Activated CD4-positive, alpha-beta T cell treated with anti-CD3 and anti-CD28 coated beads, Interleukin-2, amount 50 U/mL, for 16 hours (primary cell): ENCODE measurements around the gene MRPL50.
"Not testable (repeated sequence)": the region's sequence is repeated elsewhere in the genome, so short reads cannot be mapped to it uniquely, and the experiment has no call there.

Experiments used
- DNase-seq: peaks from one replicate; pipeline ENCODE4 v3.0.0-alpha.2; 2020

MRPL50 gene

DNA sequence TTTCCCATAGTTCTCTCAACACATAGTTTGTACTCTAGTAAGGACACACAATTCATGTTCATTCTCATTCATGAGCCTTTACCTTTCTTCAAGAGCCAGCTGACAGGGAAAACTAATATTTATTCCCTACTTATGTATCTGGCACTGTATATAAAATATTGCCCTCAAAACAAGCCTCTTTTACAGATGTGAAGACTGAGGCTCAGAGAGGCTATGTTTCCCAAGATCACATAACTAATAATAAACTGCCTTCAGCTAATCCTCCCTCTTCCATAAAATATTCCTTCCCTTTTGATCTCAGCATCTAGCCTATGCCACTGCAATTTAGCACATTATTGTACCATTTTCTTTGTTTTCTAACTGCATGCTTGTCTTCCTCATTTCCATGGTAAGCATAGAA is 19.0 kb upstream of the MRPL50 start:
- no peak for DNase-seq

DNA sequence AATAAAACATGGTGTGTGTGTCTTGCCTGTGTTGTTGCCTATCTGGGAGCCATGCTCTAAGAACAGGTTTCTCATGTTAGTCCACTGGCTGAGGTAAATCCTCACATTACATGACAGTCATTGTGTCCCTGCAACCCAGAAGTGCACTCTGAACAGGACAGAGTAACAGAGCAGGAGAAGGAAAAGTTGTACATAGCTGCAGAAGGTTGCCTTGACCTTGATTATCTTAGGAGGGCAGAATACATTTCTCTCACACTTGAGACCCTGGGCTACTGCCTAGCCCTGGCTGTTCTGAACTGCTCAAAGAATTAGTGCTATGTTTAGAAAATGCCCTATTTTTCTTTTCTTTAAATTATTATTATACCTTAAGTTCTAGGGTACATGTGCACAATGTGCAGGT is 17.2 kb upstream of the MRPL50 start:
- DNase-seq, result no peak

DNA sequence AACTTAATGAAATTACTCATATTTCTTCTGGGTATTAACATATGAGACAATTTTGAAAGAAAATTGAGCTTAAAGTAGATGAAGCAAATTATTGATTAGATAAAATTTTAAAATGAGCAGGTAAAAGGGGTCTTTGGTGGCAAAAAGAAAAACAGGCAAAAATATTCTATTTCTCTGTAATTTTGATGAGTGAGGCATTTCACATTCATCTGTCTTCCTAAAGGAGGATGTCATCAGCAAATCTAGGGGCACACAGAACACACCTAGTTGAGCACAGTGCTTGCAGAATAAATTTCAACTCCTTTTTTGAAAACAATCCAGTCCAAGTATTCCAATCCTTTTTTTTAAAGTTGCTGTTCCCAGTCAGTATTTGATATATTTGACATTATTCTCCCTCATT is 16.4 kb upstream of the MRPL50 start:
- no peak for DNase-seq

DNA sequence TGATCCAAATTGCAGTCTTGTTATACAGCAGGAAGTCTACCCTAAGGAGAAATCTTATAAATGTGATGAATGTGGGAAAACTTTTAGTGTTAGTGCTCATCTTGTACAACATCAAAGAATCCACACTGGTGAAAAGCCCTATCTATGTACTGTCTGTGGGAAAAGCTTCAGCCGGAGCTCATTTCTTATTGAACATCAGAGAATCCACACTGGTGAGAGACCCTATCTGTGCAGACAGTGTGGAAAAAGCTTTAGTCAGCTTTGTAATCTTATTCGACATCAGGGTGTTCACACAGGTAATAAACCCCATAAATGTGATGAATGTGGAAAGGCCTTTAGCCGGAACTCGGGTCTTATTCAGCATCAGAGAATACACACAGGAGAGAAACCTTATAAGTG is 10.7 kb upstream of the MRPL50 start:
- no peak for DNase-seq

DNA sequence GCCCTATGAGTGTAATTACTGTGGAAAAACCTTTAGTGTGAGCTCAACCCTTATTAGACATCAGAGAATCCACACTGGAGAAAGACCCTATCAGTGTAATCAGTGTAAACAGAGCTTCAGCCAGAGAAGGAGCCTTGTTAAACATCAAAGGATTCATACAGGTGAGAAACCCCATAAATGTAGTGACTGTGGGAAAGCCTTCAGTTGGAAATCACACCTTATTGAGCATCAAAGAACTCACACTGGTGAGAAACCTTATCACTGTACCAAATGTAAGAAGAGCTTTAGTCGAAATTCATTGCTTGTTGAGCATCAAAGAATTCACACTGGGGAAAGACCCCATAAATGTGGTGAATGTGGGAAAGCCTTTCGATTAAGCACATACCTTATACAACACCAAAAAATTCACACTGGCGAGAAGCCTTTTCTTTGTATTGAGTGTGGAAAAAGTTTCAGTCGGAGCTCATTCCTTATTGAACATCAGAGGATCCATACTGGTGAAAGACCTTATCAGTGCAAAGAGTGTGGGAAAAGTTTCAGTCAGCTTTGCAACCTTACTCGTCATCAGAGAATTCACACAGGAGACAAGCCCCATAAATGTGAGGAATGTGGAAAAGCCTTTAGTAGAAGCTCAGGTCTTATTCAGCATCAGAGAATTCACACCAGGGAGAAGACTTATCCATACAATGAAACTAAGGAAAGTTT is 10.1 kb upstream of the MRPL50 start:
- DNase-seq, result no peak

DNA sequence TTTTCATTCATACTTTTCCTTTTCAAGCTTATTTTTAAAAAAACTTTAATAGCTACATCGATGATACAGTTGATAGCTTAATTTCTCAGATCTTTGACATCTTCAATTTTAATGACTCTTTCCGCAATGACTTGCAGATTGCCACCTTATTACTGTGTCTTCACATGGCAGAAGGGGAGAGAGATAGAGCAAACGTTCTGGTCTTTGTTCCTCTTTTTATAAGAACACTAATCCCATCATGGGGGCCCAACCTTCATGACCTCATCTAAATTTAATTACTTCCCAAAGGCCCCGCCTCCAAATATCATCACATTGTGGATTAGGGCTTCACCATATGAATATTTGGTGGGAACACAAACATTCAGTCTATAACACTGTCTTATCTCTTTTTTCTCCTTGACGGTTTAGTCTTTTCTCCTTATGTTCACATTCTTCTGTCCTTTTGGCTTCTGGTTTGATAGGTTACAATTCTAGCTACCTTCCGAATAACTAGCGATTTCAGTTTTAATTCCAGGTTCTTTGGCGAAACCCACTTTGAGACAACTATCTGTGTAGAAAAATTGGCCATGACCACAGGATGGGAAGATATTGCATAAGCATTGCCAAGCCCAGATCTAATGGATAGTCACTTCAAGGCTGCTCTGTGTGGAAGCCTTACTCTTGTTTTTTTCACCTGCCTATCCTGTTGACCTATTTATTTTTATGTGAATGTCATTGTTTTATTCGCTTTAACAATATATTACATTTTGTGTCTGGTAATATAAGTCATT is 5.3 kb upstream of the MRPL50 start:
- no peak for DNase-seq

DNA sequence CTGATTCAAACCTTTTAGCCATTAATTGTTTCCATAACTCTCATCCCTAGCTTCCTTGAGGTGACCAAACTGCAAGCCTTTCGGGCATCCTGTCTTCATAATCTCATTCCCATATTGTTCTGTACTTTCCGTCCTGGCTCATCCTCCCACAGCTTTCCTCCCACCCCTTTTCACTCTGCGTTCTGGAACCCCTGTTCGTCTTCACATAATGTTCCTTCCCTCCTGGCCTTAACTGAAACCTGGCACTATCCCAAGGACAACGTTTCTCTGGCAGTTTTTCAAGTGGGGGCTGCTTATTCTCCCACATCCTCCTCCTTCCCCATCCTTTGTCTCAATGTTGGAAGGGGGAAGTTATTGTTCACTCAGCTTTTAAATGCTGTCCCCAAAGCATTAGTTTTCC is 1.7 kb upstream of the MRPL50 start:
- no peak for DNase-seq

DNA sequence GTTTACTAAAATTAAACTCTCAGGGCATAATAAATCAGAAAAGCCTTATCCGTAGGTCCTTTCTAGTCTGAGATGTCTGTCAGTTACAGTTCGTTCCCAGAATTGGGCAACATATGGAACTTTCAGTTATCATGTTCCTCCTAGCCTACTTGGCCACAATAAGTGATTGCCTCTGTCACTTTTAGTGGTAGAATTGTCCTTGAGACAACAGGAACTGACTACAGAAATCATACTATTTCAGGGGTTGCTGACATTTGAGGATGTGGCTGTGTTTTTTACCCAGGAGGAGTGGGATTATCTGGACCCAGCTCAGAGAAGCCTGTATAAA is 1.2 kb upstream of the MRPL50 start:
- DNase-seq, result no peak

DNA sequence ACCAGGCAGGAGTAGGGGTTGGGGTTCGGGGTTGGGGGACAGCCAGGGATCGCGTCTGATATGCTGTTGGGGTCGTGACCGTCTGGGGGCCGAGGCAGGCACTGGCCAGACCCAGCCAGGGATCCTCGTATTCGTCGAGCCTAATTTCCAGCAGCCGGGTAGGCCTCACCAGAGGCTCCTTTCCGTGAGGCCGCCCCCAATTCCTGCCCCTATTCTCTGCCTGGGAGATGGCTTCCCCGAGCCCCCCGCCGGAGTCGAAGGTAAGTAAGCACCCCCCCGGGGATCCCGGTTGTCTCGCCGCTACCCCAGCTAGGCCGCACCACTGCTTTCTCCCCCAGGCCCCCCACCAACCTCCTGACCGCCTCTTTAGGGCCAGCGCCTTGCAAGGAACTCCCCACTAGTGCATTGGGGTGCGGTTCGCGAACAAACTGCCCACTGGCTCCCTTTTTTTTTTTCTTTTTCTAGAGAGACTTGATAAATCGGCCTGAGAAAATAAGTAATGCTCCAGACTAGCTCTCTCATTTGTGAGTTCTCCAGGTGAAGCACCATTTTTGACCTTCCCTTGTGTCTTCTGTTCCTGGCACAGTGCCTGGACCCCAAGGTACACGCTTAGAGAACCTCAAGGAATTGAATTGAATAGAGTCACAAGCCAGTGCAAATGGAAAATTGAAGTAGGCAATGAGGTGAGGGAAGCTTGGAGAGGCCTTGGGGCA is 668 bp upstream of the MRPL50 start:
- DNase-seq, result no peak

DNA sequence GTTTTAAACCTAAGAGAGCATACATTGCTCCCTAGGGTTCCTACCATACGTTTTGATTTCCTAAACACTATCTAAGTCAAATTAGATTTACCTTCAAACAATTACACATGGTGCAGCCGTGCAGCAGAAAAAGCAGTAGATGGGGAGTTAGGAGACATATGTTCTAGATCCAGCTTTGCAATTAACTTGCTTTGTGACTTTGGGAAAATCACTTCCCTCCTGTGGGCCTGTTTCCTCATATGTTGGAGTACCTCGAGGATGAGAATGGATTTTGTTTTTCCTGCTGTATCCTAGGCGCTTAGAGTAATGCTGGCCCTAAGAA is 711 bp downstream of the MRPL50 start:
- DNase-seq, result no peak

DNA sequence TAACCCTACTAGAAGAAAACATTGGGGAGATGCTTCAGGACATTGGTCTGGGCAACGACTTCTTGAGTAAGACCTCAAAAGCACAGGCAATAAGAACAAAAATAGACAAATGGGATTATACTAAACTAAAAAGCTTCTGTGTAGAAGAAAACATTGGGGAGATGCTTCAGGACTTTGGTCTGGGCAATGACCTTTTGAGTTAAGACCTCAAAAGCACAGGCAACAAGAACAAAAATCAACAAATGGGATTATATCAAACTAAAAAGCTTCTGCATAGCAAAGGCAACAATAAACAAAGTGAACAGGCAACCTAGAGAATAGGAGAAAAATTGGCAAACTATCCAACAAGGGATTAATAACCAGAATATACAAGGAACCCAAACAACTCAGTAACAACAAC is 3.7 kb downstream of the MRPL50 start:
- DNase-seq, result no peak

DNA sequence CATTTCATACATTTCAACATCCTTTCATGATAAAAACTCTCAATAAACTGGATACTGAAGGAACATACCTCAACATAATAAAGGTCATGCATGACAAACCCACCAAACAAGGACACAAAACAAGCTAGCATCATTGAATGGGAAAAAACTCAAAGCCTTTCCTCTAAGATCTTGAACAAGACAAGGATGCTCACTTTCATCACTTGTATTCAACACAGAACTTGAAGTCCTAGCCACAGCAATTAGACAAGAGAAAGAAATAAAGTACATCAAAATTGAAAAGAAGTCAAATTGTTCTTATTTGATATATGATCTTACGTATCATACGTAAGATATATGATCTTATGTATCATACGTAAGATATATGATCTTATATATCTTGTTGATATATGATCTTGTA is 5.3 kb downstream of the MRPL50 start:
- DNase-seq, result no peak

DNA sequence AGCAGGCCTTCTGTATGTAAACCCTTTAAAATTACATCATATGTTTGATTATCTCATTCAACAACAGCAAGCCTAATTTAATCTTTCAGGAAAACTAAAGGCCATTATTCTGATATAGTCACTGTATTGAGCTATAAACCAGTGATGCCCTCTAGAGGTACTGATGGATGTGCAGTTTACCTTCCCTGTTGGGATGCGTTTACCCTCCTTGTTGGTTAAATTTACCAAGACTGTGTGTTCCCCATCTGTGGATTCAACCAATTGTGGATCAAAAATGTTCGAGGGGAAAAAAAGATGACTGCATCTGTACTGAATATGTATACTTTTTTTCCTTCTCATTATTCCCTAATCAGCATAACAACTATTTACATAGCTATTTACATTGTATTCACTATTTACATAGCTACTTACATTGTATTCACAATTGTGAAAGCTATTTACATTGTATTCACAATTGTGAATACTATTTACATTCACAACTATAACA is 9.9 kb downstream of the MRPL50 start:
- no peak for DNase-seq

DNA sequence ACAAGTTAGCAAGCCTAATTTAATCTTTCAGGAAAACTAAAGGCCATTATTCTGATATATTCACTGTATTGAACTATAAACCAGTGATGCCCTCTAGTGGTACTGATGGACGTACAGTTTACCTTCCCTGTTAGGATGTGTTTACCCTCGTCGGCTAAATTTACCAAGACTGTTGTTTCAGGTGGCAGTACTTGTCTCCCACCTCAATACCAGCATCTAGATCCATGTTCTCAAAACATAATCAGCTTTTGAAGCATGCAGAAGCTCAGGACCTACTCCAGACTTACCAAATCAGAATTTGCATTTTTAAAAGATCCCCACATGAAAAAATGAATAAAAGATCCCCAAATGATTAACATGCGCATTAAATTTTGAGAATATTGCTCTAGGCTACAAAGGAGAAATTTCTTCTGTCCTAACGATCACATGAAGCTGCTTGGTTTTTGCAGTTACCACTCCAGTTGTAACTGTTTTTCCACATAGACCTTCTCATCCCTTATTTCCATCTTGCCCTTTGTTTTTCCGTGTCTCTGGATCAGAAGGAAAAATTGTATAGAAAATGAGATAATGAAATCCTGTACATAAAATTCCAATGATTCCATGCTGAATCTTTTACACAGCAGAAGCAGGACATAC is 10.4 kb downstream of the MRPL50 start:
- peak; percentile 42 for DNase-seq

DNA sequence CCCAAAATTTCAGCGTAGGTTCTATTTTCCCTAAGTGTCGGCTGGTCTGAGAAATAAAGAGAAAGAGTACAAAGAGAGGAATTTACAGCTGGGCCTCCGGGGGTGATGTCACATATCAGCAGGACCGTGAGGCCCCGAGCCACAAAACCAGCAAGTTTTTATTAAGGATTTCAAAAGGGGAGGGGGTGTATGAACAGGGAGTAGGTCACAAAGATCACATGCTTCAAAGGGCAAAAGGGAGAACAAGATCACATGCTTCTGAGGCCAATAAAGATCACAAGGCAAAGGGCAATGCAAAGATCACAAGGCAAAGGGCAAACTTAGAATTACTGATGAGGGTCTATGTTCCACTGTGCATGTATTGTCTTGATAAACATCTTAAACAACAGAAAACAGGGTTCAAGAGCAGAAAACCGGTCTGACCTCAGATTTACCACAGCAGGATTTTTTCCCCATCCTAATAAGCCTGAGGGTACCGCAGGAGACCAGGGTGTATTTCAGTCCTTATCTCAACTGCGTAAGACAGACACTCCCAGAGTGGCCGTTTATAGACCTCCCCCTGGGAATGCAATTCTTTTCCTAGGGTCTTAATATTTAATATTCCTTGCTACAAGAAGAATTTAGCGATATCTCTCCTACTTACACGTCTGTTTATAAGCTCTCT is 13.4 kb downstream of the MRPL50 start, which contains the start of gene BAAT:
TSS of gene BAAT (minus strand) at position 134 of the 664 bp plus-strand sequence. CDS start 13,602 bp downstream, outside the sequence.
- not testable (repeated sequence) for DNase-seq

DNA sequence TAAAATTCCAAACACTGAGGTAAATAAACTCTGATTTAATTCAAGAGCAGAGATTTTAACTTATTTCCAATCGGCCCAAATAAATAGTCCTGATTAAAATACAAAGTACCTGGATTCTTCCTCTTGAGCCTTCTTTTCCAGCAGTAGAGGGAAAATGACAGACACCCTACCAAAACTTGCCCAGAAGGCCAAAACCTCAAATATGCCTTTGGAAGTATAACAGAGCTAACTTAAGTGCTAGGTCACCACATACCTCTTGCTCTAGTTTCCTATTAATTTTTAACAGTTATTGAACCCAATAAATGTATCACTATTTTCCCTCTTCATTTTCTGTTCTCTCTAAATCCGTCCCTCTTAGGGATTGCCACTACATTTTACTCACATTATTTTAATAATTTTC is 15.1 kb downstream of the MRPL50 start:
- DNase-seq, result no peak

DNA sequence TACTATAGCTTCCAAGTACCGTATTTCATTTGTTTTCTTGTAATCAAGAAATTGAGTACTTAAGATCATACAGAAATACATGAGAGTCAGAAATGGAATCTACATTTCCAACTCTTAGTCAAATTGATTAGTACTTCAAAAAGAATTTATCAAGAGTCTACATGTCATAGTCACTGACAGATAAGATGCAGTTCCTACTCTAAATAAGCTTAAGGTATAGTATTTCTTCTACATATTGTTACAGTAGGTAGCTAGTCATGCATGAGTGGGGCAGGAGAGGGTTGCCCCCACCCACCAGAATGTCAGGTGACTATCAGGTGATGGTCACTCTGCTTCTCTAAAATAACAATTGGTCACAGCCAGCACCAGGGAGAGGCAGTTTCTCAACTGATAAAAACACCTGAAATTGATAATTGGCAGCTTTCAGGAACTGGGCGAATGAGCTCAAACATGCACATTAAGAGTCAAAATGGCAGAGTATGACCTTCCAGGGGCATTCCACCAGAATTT is 16.5 kb downstream of the MRPL50 start:
- DNase-seq, result no peak

DNA sequence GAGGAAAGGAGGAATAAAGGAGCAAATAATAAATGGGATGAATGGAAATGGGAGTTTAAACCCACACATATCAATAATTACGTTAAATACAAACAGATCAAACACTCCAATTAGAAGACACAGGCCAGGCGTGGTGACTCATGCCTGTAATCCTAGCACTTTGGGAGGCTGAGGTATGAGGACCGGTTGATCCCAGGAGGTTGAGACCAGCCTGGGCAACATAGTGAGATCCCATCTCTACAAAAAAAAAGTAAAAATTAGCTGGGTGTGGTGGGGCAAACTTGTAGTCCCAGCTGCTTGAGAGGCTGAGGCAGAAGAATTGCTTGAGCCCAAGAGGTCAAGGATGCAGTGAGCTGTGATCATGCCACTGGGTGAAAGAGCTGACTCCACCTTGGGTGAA is 17.3 kb downstream of the MRPL50 start:
- DNase-seq, result no peak

DNA sequence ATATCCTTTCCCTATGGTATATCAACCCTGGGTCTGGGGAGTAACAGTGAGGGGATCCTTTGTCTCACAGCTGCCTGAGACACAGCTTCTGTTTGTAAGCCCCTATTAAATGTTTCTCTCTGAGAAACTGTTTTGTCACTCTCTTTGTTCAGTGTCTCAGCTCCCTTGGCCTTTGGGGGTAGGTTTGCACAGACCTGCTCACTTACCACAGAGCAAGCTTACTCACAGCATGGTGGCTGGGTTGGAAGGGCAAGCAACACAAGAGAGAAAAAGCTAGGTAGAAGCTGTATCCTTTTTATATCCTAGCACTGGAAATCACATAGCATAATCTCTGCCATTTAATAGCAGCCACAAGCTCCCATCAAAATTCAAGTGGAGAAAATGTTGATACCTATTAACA is 18.1 kb downstream of the MRPL50 start:
- DNase-seq, result no peak

DNA sequence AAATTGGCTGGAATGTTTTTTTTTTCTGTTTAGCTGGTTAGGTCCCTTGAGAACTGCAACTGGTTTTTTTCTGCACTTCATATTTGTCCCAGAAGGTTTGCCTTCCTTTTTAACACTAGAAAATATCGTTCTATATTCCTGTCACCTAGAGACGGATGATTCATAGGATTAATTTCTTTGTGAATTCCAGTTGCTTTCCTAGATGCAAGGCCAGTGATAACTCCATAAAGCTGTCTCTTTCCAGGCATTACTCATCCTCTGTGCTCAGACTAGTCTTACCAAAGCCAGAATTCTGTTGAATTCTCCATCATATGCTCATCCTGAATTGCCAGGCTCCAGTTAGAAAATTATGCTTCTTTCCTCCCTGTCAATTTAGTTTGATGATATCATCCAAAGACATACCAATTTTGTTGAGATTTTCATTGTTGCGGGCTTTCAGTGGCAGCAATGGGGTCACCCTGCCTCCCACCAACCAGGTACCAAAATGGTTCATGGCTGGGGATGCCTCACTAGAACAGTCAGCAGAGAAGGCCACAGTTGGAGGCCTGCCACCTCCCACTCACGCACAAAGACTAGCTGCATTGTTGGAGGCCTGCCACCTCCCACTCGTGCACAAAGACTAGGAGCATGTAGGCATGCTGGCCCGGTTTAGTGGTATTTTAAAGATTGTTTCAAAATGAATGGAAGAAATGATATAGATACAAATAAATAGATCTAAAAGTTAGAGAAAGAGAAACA is 22.1 kb downstream of the MRPL50 start:
- no peak for DNase-seq

DNA sequence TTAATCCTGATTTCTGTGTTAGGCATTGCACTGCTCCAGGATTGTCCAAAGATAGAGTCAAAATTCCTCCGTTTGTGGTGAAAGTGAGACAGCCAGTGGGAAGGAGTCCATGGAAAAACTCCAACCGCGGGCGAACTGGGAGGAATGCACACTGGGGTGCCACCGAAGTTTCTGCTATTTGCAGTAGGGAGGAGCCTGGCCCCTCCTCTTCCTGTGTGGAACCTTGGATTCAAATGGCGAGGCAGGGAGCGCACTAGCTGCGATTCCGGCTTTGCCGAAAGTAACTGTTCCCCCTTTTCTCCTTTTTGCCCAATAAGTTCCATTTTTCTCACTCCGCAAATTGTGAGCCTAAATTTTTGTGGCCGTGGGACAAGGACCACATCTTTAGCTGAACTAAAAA is 22.9 kb downstream of the MRPL50 start:
- no peak for DNase-seq
